Lower lobe of right lung (tissue), 2 donors: ENCODE data around the gene MT1H. TPM values are rescaled to one million over a fixed set of nuclear protein-coding genes. Genes with fewer than 3 reads are reported as not detected.

Experiments
- ATAC-seq, 2 donors: fragments of 200-7000 bp; cut with Tn5 transposase; one replicate each; pipeline ENCODE4 v1.9.1; 2020 to 2022; ENCODE audit warnings: mild to moderate bottlenecking in 2 of 2, moderate library complexity in 2 of 2
- DNase-seq: peaks from one replicate; pipeline ENCODE4 v3.0.0-alpha.2; 2020
- H3K27ac ChIP-seq: fragments of 200-600 bp; one replicate; pipeline ENCODE4 v1.8.0; 2022
- H3K27me3 ChIP-seq: fragments of 200-600 bp; one replicate; pipeline ENCODE4 v1.8.0; 2022; ENCODE audit warnings: low read depth
- H3K36me3 ChIP-seq: fragments of 200-600 bp; one replicate; pipeline ENCODE4 v1.8.0; 2022; ENCODE audit warnings: mild to moderate bottlenecking
- H3K4me1 ChIP-seq: fragments of 200-600 bp; one replicate; pipeline ENCODE4 v1.8.0; 2022
- H3K4me3 ChIP-seq: fragments of 200-600 bp; one replicate; pipeline ENCODE4 v1.8.0; 2022; ENCODE audit warnings: mild to moderate bottlenecking
- H3K9me3 ChIP-seq: fragments of 200-600 bp; one replicate; pipeline ENCODE4 v1.8.0; 2022
- CTCF ChIP-seq: fragments of 200-600 bp; IDR thresholded peaks from one replicate; pipeline ENCODE4 v1.8.0; 2022; ENCODE audit warnings: antibody characterized with exemption, mild to moderate bottlenecking
- intact Hi-C: fragments of 100-400 bp; cut with DNase I; formaldehyde crosslinking; loops from one replicate; pipeline ENCODE4 v1.11.0; 2022
- total RNA-seq: library from RNA; stranded (reverse); fragmentation: NEBNext Ultra II Directional; extraction: Animal tissue kit (Norgen Biotek cat#: 25700); gene quantifications from one replicate; pipeline ENCODE4 v1.2.1, GENCODE V29; 2021
- donor health status: DM: no; HTN: yes; CAD: no; lungs with severe emphysema.

The MT1H gene
- total RNA-seq, 1 donor from 2014 or later = 4.3 TPM

- no peak for ATAC-seq
- no peaks in the 10 kb centered on the region for H3K36me3 ChIP-seq
- intact Hi-C loops = loop anchor here (10.0 kb wide), 1 partner anchor 187 kb away; no protein-coding TSS in a partner anchor
- no peak for DNase-seq
- TF ChIP-seq CTCF = no peak
- peaks cover 10% of the 10 kb centered on the region for H3K4me1 ChIP-seq
- no peaks in the 10 kb centered on the region for H3K27me3 ChIP-seq
- H3K4me3 ChIP-seq = no peak overlapping the region
- no peak overlapping the region for H3K27ac ChIP-seq
- no peaks in the 10 kb centered on the region for H3K9me3 ChIP-seq
Observed at GRCh38 chr16:56701534-56701933, 31.9 kb downstream of the MT1H start.

GRCh38 chr16:56702836-56703235, 33.2 kb downstream of the MT1H start:
- Histone ChIP-seq H3K9me3 (no peaks in the 10 kb centered on the region), H3K27ac (no peak overlapping the region), H3K4me1 (peaks cover 10% of the 10 kb centered on the region), H3K4me3 (no peak overlapping the region), H3K27me3 (no peaks in the 10 kb centered on the region), H3K36me3 (no peaks in the 10 kb centered on the region)
- no peak for ATAC-seq
- no peak for DNase-seq
- TF ChIP-seq CTCF = no peak
- intact Hi-C loops = loop anchor here (10.0 kb wide), 1 partner anchor 188 kb away; no protein-coding TSS in a partner anchor

- TF ChIP-seq CTCF = no peak
- DNase-seq (no peak), ATAC-seq (no peak)
- intact Hi-C loops = loop anchor here (10.0 kb wide), 1 partner anchor 194 kb away; no protein-coding TSS in a partner anchor
- Histone ChIP-seq H3K27me3 (no peaks in the 10 kb centered on the region), H3K27ac (no peak overlapping the region), H3K36me3 (no peaks in the 10 kb centered on the region), H3K9me3 (no peaks in the 10 kb centered on the region), H3K4me1 (no peaks in the 10 kb centered on the region), H3K4me3 (no peak overlapping the region)
Observed at GRCh38 chr16:56708525-56709442, 39.2 kb downstream of the MT1H start.

DNA sequence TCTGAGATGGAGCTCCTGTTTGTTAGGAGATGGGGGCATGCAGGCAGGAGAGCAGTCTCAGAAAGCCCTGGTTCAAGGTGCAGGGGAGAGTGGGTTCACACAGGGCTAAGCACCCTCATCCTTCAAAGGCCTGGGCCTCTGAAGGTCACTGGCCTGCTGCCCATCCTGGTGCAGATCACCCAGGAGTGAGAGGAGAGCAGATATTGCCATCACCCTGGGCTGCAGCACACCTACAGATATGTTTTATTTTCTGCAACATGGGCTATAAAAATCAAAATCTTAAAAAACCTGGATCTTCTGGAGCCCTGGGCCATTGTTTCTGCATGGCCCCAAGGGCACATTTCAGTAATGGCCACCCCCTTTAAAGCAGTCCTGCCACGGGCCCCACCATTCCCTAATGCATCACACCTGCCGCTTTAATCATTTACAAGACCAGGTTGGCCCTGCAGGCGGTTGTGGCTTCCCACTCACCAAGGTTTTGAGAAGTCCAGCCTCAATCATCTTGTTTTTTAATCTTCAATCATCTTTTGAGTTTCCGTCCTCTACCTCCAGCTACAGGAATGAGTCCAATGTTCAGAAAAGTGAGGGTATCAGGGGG, 39.9 kb downstream of the MT1H start:
- TF ChIP-seq CTCF = no peak
- intact Hi-C loops = loop anchor here (10.0 kb wide), 1 partner anchor 195 kb away; no protein-coding TSS in a partner anchor
- H3K27me3 ChIP-seq = no peaks in the 10 kb centered on the region
- H3K9me3 ChIP-seq = no peaks in the 10 kb centered on the region
- ATAC-seq (no peak), DNase-seq (no peak)
- no peaks in the 10 kb centered on the region for H3K4me1 ChIP-seq
- no peaks in the 10 kb centered on the region for H3K36me3 ChIP-seq
- H3K27ac ChIP-seq = no peak overlapping the region
- no peak overlapping the region for H3K4me3 ChIP-seq

DNA sequence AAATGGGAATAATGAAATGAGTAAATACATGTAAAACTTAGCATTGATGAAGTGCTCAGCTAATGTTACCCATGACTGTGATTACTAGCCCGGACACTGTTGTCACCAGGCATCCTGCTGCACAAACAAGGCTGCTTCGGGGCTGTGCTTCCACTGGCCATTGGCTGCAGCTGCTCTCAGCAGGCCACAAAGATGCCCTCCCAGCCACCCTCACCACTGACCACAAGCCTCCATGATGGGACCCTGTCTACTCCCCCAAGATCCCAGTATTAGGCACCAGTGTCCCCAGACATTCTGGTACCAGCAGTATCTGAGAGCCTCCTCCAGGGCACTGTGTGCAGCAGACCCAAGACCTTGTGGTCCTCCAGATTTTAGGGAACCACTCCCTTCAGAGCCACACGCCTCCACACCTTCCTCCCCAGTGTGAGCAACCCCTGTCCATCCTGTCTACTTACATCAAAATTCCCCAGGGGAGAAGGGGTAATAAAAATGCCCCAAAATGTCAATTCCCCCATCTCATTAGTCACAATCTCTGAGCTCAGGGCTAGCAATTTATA, 40.6 kb downstream of the MT1H start:
- H3K4me3 ChIP-seq = no peak overlapping the region
- H3K9me3 ChIP-seq = no peaks in the 10 kb centered on the region
- intact Hi-C loops = no loop called here
- H3K27ac ChIP-seq = no peak overlapping the region
- no peaks in the 10 kb centered on the region for H3K36me3 ChIP-seq
- H3K27me3 ChIP-seq = no peaks in the 10 kb centered on the region
- DNase-seq (no peak), ATAC-seq (no peak)
- H3K4me1 ChIP-seq = no peaks in the 10 kb centered on the region
- TF ChIP-seq CTCF = no peak
